GM06990 (cell line): Measurements from ENCODE around the gene LAMB3.

ENCODE experiments used
- DNase-seq: peaks from one replicate; pipeline ENCODE4 v3.0.0-alpha.2; 2011; ENCODE audit not compliant: insufficient read length; ENCODE audit errors: extremely low read depth
- H3K27me3 ChIP-seq: replicated peaks from 2 replicates; pipeline ENCODE4 v1.6.0; 2011; ENCODE audit warnings: low read length; ENCODE audit not compliant: control insufficient read depth, insufficient read depth
- H3K36me3 ChIP-seq: 2 replicates; pipeline ENCODE4 v1.5.1; 2011; ENCODE audit warnings: low read length; ENCODE audit not compliant: control insufficient read depth, insufficient read depth
- H3K4me3 ChIP-seq: replicated peaks from 2 replicates; pipeline ENCODE4 v1.5.1; 2011; ENCODE audit warnings: low read depth, mild to moderate bottlenecking, control low read depth, low read length
- CTCF ChIP-seq: IDR thresholded peaks from 2 replicates; pipeline ENCODE4 v1.5.1; 2011; ENCODE audit warnings: low read length, control low read depth, mild to moderate bottlenecking, inconsistent platforms; ENCODE audit not compliant: insufficient read depth, poor library complexity, severe bottlenecking

LAMB3 gene

GRCh38 chr1:209590405-209590804 lies 61.8 kb downstream of the LAMB3 start:
- Histone ChIP-seq H3K4me3 (no peak overlapping the region), H3K27me3 (no peaks in the 10 kb centered on the region; the same call in none of the 2 replicates), H3K36me3 (no peaks in the 10 kb centered on the region)
- TF ChIP-seq CTCF = no peak
- DNase-seq = no peak

- no peak for TF ChIP-seq CTCF
- DNase-seq = no peak
- H3K27me3 ChIP-seq = no peaks in the 10 kb centered on the region; the same call in none of the 2 replicates
- H3K36me3 ChIP-seq = no peaks in the 10 kb centered on the region
- no peak overlapping the region for H3K4me3 ChIP-seq
These were observed 62.4 kb downstream of the LAMB3 start for GRCh38 chr1:209589863-209590262.

- Histone ChIP-seq H3K36me3 (no peaks in the 10 kb centered on the region), H3K4me3 (no peak overlapping the region), H3K27me3 (no peaks in the 10 kb centered on the region; the same call in none of the 2 replicates)
- no peak for TF ChIP-seq CTCF
- DNase-seq = no peak
These were observed 62.8 kb downstream of the LAMB3 start for GRCh38 chr1:209589440-209589839.

- DNase-seq = no peak
- Histone ChIP-seq H3K4me3 (no peak overlapping the region), H3K36me3 (no peaks in the 10 kb centered on the region), H3K27me3 (peaks cover 2% of the 10 kb centered on the region)
- no peak for TF ChIP-seq CTCF
These were observed 64.4 kb downstream of the LAMB3 start for GRCh38 chr1:209587789-209588188.

GRCh38 chr1:209586221-209586740 lies 65.9 kb downstream of the LAMB3 start:
- no peaks in the 10 kb centered on the region for H3K36me3 ChIP-seq
- no peak for TF ChIP-seq CTCF
- H3K27me3 ChIP-seq = peaks cover 2% of the 10 kb centered on the region
- DNase-seq = no peak
- H3K4me3 ChIP-seq = no peak overlapping the region

- Histone ChIP-seq H3K36me3 (no peaks in the 10 kb centered on the region), H3K27me3 (peaks cover 2% of the 10 kb centered on the region), H3K4me3 (no peak overlapping the region)
- no peak for DNase-seq
- TF ChIP-seq CTCF = no peak
These were observed 66.6 kb downstream of the LAMB3 start for GRCh38 chr1:209585672-209586071.
